ENCODE results near the gene CLASP2. TPM values are rescaled to one million over a fixed set of nuclear protein-coding genes. Genes with fewer than 3 reads are reported as not detected.
"Not testable (repeated sequence)": the region's sequence is repeated elsewhere in the genome, so short reads cannot be mapped to it uniquely, and the experiment has no call there.

Gene CLASP2
- total RNA-seq, 1 donor from 2014 or later = 54.0 TPM

DNA sequence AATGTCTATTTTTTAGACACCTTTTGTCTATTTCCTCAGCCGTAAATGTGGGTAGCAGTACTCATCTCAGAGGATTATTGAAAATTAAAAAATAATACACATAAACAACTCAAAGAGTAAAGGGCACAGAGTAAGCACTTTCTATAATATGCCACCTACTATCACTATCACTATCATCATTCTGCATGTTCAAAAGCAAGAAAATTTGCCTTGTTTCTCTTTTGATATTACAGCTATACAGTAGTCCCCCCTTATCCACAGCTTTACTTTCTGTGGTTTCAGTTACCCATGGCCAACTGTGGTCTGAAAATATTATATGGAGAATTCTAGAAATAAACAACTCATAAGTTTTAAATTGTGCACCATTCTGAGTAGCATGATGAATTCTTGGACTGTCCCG, 27.7 kb downstream of the CLASP2 start:
- DNase-seq (ENCODE audit: low read depth in 2 of 2) = no peak

DNA sequence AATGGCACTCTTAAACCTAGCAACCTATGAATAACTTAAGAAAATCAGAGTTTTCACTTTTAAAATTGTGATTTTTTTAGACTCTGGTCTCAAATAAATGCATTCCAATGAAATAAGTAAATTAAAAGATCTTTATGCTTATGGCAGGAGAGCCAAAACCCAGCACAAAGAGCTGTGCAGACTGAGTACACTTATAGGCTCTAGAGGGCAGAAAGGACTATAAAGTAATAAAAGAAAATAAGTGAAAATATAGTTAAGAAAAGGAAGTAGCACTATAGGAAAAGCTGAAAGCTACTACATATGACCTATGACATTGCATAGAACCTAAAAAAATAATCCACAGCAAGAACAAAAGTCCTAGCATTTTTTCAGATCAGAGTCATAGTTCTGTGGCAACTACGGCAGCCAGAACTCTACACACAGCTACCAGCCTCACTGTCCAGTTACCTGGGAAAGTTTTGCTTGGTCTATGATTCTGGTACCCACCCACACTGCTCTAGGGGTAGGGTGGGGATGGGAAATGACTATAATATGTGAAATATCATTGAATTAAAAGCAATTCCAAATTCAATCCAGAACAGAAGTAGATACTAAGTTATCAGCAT, 30.5 kb downstream of the CLASP2 start:
- peak in 1 of 2 donors; percentile 22 for DNase-seq (ENCODE audit: low read depth in 2 of 2)

DNA sequence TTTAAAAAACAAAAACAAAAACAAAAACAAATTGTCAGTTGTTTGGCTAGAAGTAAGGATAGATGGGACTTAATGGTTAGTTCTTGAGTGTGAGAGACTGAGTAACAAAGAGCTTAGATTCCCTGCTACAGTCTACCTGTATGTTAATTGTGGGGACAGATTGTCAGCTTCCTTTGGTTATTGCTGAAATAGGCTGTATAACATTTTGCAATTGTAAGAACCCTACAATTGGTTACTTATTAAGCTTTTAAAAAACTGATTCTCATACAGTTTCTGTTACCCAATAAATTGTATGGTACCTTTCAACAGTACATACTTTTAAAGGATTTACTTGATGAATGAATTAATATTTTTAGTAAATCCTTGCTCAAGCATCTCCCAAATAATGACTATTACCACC, 35.3 kb downstream of the CLASP2 start:
- DNase-seq (ENCODE audit: low read depth in 2 of 2) = no peak

DNA sequence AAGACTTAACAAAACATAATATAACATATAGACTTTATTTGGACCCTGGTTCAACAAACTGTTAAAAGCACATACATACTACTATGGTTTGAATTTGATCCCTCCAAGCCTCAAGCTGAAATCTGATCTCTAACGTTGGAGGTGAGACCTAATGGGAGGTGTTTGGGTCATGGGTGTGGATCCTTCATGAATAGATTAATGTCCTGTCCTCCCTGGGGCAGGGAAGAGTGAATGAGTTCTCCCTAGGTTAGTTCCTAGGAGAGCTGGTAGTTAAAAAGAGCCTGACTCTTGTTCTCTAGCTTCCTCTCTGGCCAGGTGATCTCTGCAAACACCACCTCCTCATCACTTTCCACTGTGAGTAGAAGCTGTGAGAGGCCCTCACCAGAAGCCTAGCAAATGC, 36.4 kb downstream of the CLASP2 start:
- DNase-seq (ENCODE audit: low read depth in 2 of 2) = no peak

DNA sequence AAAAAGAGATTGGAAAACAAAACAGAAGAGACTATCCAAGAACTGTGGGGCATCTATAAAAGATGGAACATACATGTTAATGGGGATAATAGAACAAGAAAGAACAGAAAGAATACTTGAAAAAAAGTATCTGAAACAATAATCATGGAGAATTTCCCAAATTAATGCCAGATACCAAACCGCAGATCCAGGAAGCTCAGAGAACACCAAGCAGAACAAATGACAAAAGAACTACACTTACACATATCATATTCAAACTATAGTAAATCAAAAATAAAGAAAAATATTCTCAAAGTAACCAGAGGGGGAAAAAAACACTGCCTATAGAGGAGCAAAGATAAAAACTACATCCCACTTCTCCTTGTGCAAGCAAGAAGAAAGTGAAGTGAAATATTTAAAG, 40.0 kb downstream of the CLASP2 start:
- DNase-seq (ENCODE audit: low read depth in 2 of 2) = no peak

DNA sequence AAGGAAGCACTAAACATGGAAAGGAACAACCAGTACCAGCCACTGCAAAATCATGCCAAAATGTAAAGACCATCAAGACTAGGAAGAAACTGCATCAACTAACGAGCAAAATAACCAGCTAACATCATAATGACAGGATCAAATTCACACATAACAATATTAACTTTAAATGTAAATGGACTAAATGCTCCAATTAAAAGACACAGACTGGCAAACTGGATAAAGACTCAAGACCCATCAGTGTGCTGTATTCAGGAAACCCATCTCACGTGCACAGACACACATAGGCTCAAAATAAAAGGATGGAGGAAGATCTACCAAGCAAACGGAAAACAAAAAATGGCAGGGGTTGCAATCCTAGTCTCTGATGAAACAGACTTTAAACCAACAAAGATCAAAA, 44.6 kb downstream of the CLASP2 start:
- DNase-seq (ENCODE audit: low read depth in 2 of 2) = not testable (repeated sequence)

DNA sequence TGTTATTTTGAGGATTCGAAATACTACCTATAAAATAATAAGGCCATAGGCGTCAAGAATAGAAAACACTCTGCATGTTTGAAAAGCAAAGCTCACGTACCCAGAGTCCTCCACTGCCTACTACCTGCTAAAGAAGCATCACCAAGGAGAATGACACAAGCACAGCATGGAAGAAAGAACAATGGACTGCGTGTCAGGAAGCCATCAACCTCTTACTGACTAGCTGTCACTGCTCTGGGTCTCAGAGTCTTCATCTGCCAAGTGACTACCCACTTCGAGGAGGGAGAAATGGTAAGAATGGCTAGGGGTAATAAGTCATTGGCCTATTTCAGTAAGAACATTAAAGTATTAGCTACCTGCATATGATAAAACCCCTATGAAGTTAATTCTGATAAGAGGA, 49.4 kb downstream of the CLASP2 start:
- no peak for DNase-seq (ENCODE audit: low read depth in 2 of 2)

DNA sequence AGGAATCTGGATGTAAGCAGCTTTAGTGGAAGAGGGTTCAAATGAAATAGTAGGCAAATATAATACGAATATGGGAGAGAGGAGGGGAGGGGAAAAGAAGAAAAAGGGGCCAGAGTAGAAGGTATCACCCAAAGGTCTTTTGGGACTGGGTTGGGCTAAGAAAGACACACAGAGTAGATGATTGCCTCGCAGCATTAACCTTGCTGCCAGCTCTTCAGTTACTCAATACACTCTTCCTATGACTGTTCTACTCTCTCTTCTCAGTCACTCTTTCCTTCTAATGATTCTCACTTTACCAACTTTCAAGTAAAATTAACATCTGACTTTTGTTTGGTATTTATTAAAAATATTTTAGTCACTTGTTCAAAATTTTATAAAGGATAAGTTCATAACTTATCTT, 52.8 kb downstream of the CLASP2 start:
- no peak for DNase-seq (ENCODE audit: low read depth in 2 of 2)

DNA sequence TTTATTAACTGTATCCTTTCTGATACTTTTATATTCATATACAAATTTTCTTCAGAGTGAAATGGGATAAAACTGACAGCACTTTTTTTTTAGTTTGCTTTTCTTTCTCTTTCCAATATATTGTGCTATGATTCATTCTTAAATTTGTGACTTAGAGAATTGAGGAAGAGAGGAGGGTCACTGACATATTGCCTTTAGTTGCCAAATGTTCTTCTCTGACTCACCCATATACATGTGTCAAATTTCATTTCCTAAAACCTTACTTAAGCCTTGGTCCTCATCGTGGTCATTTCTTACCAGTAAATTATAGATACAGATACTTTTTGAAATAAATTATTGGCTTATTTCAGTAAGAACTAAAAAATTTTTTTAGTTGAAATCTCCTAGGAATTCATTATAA, 53.9 kb downstream of the CLASP2 start:
- DNase-seq (ENCODE audit: low read depth in 2 of 2) = peak in 1 of 2 donors; percentile 72

DNA sequence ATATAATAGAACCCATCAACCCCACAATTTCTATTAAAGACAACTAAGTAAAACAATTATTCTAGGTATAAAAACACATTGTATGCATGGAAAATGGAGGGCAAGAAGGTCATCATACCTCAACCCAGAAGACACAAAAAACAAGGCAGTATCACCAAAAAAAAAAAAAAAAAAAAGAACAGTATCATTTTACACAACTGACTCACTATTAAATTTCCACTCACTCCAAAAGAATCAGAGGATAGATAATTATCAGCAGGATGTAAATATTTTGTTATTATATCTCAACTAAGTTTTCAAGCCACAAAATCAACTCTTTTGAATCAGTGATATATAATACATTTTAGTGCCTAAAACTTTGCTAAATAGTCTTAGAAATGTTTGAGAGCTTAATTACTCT, 55.0 kb downstream of the CLASP2 start:
- peak in 1 of 2 donors; percentile 9 for DNase-seq (ENCODE audit: low read depth in 2 of 2)

DNA sequence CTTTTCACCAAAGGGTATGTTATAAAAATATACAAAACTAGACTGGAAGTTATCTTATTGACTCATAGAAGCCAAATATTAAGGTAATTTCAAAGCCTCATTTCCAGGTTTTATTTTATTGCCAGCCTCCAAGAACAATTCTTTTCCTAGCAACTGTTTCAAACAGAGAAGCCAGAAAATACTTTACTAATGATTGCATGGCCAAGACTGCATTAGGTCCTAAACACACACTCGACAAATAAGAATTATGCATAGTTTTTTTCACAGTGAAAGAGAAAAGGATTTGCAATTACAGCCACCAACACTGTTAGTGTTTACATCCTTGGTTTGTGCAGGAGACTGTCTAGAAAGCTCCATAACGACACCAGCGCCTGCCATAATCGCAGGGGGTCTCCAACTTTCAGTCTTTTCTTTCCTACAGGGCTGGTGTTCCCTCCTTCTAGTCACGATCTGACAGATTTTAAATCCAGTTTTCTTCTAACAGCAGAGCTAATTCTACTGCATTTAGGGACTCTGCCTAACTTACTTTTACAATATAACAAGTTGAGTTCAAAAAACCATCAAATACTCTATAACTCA, 58.1 kb downstream of the CLASP2 start:
- DNase-seq (ENCODE audit: low read depth in 2 of 2) = no peak

DNA sequence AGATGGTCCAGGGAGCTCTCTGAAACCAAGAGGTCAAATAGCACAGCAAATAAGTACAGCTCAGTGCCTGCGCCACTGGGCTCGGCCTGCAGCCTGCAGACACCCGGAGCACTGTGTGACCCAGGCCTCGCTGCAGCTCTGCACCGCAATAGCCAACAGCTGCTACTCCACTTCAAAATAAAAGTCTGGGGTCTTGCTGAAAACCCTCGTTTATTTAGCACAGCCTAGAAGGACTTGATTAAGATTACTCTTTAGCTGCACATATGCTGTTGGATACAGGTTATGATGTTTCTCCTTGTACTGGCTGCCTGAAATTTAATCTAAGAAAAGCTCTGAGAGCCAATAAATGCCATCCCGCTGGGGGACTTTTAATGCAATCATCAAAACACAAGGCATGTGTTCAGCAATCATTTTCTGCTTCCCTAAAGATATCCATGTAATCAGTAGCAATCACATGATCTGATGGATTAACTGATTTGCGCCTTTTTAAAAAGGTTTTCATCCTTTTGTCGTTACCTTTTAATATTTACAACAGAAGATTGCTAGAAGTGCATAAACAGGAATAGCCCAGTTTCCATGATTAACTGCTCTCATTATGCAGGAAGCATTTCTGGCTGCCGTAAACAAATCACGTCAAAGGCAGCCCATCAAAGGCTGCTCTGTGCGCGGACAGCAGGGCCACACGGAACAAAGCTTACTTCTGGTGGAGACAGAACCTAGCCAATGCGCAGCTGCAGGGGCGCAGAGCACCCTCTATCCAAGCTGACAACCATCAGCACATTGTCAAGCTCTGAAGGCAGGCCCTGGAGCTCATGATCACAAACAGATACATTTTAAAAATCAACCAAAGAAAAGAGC, 58.8 kb downstream of the CLASP2 start:
- DNase-seq (ENCODE audit: low read depth in 2 of 2) = peak; percentile 59 to 80

DNA sequence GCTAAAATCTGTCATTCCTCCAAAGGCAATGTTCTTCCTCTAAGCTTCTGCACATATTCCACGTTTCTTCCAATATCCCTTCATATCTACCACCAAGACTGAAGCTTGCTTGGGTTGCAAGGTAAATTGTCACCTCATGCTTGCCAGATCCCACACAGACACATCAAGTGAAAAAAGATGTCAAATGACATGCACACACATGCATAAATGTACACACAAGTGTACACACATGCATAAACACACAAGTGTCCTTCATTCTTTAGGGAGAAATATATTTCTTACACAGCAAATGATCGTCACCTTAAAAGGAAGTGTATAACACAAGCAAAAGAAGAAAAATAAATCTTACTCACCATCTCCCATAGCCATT, 59.4 kb downstream of the CLASP2 start:
- no peak for DNase-seq (ENCODE audit: low read depth in 2 of 2)

DNA sequence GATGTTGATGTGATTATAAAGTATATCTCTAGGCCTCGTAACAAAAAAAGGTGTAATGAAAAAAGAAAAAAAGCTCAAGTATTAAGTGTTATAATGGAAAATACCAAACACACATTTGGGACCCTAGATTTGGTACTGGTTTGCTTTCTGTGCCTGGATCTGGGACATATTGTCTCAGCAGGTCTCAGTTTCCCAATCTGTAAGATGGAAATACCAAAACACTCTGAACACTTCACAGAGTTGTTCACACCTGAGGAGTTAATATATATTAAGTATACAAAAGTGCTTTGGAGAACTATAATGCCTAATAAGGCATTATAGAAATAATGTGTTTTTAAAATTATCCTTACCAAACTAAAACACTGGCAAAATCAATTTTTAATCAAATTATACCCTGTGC, 60.0 kb downstream of the CLASP2 start:
- no peak for DNase-seq (ENCODE audit: low read depth in 2 of 2)

DNA sequence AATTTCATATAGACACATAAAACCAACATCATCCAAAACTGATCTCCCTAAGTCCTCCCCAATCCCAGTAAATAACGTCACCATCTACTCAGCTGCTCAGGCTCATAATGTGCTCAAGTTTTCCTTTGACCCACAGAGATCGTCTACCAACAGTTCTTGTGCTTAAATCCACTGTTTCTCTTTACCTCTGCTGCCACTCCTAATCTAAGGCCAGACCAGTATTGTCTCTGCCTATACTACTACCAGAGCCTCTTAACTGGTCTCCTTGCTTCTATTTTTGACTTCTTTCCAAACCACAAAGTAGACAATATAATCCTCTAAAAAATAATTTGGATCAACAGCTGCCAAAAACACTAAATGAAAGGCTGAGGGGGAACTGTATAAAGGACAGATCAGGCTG, 65.3 kb downstream of the CLASP2 start:
- no peak for DNase-seq (ENCODE audit: low read depth in 2 of 2)

DNA sequence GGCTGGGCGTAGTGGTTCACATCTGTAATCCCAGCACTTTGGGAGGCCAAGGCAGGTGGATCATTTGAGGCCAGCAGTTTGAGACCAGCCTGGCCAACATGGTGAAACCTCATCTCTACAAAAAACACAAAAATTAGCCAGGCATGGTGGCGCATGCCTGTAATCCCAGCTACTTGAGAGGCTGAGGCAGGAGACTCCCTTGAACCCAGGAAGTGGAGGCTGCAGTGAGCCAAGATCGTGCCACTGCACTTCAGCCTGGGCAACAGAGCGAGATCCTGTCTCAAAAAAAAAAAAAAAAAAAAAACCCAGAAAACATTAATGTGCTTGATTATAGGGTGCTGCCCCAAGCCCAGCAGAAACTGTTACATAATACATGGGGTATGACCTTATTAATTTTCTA, 67.0 kb downstream of the CLASP2 start:
- DNase-seq (ENCODE audit: low read depth in 2 of 2) = not testable (repeated sequence)

DNA sequence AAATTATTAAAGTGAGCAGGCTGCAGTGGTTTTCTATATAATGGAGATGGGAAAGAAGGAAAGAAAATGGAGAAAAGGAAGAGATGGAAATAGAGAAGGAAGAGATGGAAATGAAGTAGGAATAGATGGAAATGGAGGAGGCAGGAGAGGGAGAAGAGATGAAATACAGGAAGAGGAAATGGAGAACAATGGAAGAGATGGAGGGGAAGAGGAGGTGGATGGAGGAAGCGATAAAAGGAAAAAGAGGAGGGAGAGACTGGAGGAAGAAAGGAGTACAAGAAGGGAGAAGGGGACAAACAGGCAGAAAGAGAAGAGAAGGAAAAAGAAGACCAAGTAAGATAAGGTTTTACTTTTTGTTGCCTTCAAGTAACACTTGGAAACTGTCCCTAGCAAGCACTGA, 67.6 kb downstream of the CLASP2 start:
- no peak for DNase-seq (ENCODE audit: low read depth in 2 of 2)

DNA sequence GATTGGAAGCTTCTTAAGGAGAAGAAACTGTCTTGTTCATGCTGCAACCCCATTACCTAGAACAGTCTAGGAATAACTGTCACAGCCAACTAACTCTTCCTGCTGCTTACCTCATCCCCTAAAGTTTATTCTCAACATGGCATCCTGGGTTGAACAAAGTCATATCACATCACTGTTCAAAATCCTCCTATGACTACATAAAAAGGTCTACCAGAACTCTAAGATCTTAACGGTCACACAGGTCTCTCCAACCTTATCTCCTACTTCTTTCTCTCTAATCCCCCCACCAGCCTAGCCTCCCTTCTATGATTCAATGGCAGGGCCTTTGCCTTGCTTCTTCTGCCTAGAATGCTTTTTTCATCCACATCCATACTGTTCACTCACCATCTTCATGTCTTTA, 69.3 kb downstream of the CLASP2 start:
- DNase-seq (ENCODE audit: low read depth in 2 of 2) = no peak

DNA sequence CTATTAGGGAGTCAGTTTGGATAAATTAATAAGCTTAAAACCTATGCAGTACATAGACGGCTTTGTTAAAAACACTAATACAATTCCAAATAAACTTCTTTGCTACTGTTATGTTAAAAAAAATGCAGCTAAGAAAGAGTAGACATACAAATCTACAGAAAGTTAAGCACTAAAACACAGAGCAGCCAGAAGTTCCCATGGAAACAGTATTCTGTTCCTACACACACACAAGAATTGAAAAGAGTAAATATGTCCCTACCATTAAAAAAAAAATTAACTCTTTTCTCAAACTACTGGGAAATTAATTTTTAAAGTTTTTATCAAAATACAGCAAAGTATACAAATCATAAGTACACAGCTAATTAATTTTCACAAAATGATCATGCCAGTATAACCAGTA, 71.6 kb downstream of the CLASP2 start:
- DNase-seq (ENCODE audit: low read depth in 2 of 2) = no peak

DNA sequence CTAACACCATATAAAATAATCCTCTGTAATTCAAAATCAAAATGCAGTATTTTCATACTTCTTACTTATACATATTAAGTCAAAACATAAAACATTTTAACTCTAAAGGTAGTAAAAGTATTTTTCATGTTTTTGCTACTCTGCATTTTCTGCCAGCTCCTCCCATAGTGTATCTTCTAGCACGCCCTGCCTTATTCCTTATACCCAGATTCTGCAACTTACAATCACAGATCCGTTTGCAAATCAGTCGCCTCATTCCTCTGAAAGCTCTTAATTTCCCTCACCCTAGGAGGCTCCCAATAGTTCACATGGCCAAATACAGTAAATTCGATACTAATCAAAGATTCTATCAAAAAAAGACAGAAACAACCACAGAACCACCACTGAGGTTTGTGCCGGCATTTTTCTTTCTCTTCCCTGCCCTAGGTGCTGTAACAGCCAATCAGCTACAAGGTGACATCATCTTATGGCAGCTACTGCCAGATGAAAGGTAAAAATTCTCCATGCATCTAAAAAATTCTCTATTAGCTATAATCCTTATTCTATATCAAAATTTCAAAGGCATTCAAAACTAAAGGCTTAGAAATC, 72.9 kb downstream of the CLASP2 start:
- DNase-seq (ENCODE audit: low read depth in 2 of 2) = peak; percentile 36 to 48

DNA sequence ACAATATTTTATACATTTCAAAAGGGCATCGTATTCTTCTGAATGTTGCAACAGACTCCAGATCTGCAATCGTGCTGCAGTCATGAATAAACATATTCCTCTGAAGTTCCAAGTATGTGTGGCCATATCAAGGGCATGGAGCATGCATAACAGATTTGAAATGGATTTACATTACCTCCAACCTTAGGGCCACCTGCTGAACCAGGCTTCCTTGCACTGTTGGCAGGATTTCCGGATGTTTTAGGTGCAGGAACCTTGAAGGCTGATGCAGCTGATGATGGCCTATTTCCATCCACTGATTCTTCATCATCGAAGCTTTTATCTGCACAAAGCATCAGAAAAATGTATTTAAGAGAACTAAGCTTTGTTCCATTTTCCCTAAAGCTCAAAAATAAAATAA, 73.5 kb downstream of the CLASP2 start:
- DNase-seq (ENCODE audit: low read depth in 2 of 2) = no peak

DNA sequence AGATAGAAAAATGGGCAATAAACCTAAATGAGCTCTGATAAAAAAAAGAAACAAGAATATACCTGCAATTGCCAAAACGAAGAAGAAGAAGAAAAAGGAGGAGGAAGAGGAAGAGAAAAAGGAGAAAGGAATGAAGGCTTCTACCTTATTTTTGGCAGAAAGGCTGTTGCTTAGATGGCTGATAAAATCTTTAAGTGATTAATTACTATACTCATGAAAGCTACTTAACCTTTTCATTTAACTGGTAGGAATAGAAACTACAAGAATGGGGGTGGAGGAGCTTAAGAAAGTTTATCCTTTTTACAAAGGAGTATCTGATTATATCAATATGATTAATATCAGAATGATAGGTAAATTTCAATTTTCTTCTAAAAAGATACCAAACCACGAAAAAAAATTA, 75.2 kb downstream of the CLASP2 start:
- no peak for DNase-seq (ENCODE audit: low read depth in 2 of 2)

DNA sequence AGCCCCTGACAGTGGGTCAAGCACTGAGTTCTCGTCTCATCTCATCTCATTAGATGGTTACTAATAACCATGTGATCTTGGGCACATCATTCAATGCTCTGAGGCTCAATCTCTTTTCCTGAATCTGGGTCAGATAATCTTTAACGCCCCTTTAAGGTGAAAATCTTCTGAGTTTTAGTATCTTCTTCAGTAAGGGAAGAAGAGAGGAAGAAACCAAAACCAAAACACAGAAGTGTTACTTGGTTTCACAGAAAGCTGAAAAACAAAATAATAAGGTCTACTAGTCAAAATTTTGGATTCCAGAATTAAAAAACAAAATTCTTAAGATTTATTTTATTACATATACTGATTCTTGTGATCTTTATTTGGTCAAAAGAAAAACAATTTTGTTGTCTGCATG, 78.2 kb downstream of the CLASP2 start:
- no peak for DNase-seq (ENCODE audit: low read depth in 2 of 2)
